AG04450 (cell line): Measurements from ENCODE around the gene PTS. TPM values are rescaled to one million over a fixed set of nuclear protein-coding genes. Genes with fewer than 3 reads are reported as not detected.
A peak's percentile ranks its signal among the peaks of the same experiment; 100 is the strongest.

ENCODE experiments used
- CTCF ChIA-PET: fragments of 300-600, 350-600 bp; formaldehyde crosslinking; extraction: SDS; loops from one replicate; lab custom pipeline; 2022; ENCODE audit warnings: antibody characterized with exemption, inconsistent platforms; lab: Charles Lee
- POLR2A ChIA-PET: fragments of 350-600 bp; formaldehyde crosslinking; extraction: SDS; loops from one replicate; lab custom pipeline; 2021; ENCODE audit warnings: antibody characterized with exemption, inconsistent platforms; lab: Yijun Ruan, JAX
- DNase-seq: peaks from one replicate; pipeline ENCODE4 v3.0.0-alpha.2; 2011; ENCODE audit warnings: low read depth, low spot score
- H3K27ac ChIP-seq: one replicate; pipeline ENCODE4 v1.5.1; 2012; ENCODE audit warnings: low read depth, low read length, control low read depth
- H3K27me3 ChIP-seq: one replicate; pipeline ENCODE4 v1.6.0; 2012; ENCODE audit warnings: low read length; ENCODE audit not compliant: control insufficient read depth, insufficient read depth
- H3K4me3 ChIP-seq: 2 replicates; pipeline ENCODE4 v1.5.1; 2011; ENCODE audit warnings: mild to moderate bottlenecking, low read depth, low read length, control low read depth
- H3K9me3 ChIP-seq: 2 replicates; pipeline ENCODE4 v1.5.1; 2012; ENCODE audit warnings: low read length; ENCODE audit not compliant: control insufficient read depth, insufficient read depth
- CTCF ChIP-seq: IDR thresholded peaks from 2 replicates; pipeline ENCODE4 v1.5.1; 2011; ENCODE audit warnings: low read depth, low read length, control low read depth, inconsistent platforms
- polyA plus RNA-seq: library from polyadenylated mRNA; depleted of rRNA; stranded (reverse); fragments of >200 nt; gene quantifications from 2 replicates; pipeline ENCODE4 v1.2.3, GENCODE V29; 2011

Gene PTS
- polyA plus RNA-seq, 1 experiment, result 55.9 TPM

DNA sequence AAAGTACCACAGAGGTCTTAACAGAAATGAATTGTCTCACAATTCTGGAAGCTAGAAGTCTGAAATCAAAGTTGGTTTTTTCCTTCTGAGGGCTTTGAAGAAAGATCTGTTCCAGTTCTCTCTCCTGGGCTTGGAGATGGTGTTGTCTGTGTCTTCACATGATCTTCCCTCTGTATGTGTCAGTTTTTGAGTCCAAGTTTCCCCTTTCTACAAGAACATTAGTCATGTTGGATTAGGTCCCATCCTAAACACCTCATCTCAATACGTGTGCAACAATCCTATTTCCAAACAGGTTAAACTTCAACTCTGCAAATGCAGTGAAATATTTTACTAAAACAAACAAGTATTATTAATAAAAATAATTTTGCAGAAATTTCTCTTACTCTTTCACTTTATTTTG, 3.1 kb upstream of the PTS start:
- Histone ChIP-seq H3K9me3 (no peaks in the 10 kb centered on the region), H3K27me3 (no peaks in the 10 kb centered on the region), H3K27ac (no peak overlapping the region), H3K4me3 (no peak overlapping the region)
- no peak for DNase-seq
- POLR2A ChIA-PET, result no interaction called here
- CTCF ChIA-PET, result interaction anchor here (1.0 to 15.0 kb wide), 4 partner anchors 14 to 1066 kb away, joined by 3 to 711 read pairs (median 10); no protein-coding TSS in a partner anchor
- TF ChIP-seq CTCF, result no peak

GRCh38 chr11:112223754-112224532, 2.3 kb upstream of the PTS start:
- Histone ChIP-seq H3K4me3 (no peak overlapping the region), H3K27me3 (no peaks in the 10 kb centered on the region), H3K9me3 (no peaks in the 10 kb centered on the region), H3K27ac (no peak overlapping the region)
- POLR2A ChIA-PET, result no interaction called here
- DNase-seq, result no peak
- CTCF ChIA-PET, result interaction anchor here (1.0 to 15.0 kb wide), 4 partner anchors 13 to 1066 kb away, joined by 3 to 711 read pairs (median 10); no protein-coding TSS in a partner anchor
- no peak for TF ChIP-seq CTCF

DNA sequence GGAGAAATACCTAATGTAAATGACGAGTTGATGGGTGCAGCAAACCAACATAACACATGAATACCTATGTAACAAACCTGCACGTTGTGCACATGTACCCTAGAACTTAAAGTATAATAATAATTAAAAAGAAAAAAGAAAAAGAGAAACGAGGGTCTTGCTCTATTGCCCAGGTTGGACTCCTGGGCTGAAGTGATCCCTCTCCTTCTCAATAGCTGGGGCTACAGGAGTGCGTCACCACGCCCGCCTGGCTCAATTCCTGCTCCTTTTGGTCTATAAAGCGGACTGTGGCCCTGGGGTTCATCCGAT, 521 bp upstream of the PTS start:
- CTCF ChIA-PET, result interaction anchor here (0.7 to 15.0 kb wide), 4 partner anchors 10 to 1064 kb away, joined by 3 to 711 read pairs (median 4); no protein-coding TSS in a partner anchor
- POLR2A ChIA-PET, result interaction anchor here (0.7 kb wide), 1 partner anchor 15 kb away, joined by 3 read pairs; no protein-coding TSS in a partner anchor
- H3K9me3 ChIP-seq, result no peaks in the 10 kb centered on the region
- peak overlapping the region; percentile 95 for H3K27ac ChIP-seq
- no peaks in the 10 kb centered on the region for H3K27me3 ChIP-seq
- DNase-seq, result no peak
- H3K4me3 ChIP-seq, result peak overlapping the region; percentile 81
- no peak for TF ChIP-seq CTCF

DNA sequence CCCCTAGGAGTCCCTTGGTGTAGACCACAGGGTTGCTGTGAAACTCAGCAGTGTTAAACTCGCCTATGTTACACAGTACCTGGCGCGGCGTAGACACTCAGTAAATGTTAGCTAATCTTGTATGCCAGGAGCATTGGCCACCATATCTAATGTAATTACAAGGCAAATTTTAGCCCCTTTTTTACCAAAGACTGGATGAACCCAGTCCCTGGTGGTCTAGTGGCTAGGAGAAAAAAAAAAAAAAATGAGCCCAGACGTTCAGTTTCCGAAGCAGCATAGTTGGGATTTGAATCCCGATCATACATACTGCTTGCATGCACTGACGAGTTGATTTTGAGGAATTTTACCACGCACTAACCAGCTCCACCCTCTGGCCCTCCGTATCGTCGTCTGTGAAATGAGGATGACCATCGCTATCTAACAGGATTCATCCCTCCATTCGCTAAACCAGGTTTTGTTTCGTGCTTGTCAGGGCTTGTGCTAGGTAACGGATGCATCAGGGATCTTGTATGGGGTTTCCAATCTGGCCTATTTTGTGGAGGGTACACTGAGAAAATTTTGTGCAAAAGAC, 688 bp downstream of the PTS start:
- Histone ChIP-seq H3K27me3 (no peaks in the 10 kb centered on the region), H3K4me3 (peak overlapping the region; percentile 81), H3K9me3 (no peaks in the 10 kb centered on the region), H3K27ac (peak overlapping the region; percentile 89)
- ChIA-PET POLR2A (interaction anchor here (0.5 to 1.7 kb wide), 4 partner anchors 14 to 139 kb away, joined by 3 to 4 read pairs (median 3); no protein-coding TSS in a partner anchor), CTCF (interaction anchor here (1.3 to 15.0 kb wide), 3 partner anchors 55 to 1063 kb away, joined by 4 to 711 read pairs (median 4); no protein-coding TSS in a partner anchor)
- DNase-seq, result no peak
- TF ChIP-seq CTCF, result no peak; the same call in 1 of the 2 replicates
